Measurements from ENCODE around the gene PTPRG. TPM values are rescaled to one million over a fixed set of nuclear protein-coding genes. Genes with fewer than 3 reads are reported as not detected.

PTPRG gene
- total RNA-seq, result 70.9 and 96.6 TPM in 2 replicates

GRCh38 chr3:61561374-61562041, at the start of gene PTPRG:
Gene PTPRG (plus strand): TSS chr3:61561571. CDS start chr3:61562288, 717 bp downstream.

Small RNAs within 50 kb of the gene (small RNA-seq; reads per million reads assigned to genes)
- gene RF00019 (not detected), gene RNU2-10P (not detected)

Measured in subcutaneous preadipocyte (primary cell).